Left lung (tissue), 10 donors: Measurements from ENCODE around the gene AZIN2. TPM values are rescaled to one million over a fixed set of nuclear protein-coding genes. Genes with fewer than 3 reads are reported as not detected.
A peak's percentile ranks its signal among the peaks of the same experiment; 100 is the strongest.

Source experiments
- ATAC-seq: fragments of 200-7000 bp; cut with Tn5 transposase; one replicate; pipeline ENCODE4 v1.9.1; 2020; ENCODE audit warnings: moderate library complexity
- DNase-seq, 4 donors: peaks; one replicate each; pipeline ENCODE4 v3.0.0-alpha.2; 2013 to 2020
- H3K27ac ChIP-seq, 2 donors: fragments of 200-600 bp; sonication (generic) in 1 of 2; one replicate each; pipeline versions ENCODE4 v1.5.0 to v1.8.0; 2020 to 2021
- H3K27me3 ChIP-seq, 2 donors: fragments of 200-600 bp; sonication (generic) in 1 of 2; one replicate each; pipeline versions ENCODE4 v1.5.0 to v1.8.0; 2020 to 2021
- H3K36me3 ChIP-seq, 2 donors: fragments of 200-600 bp; sonication (generic) in 1 of 2; one replicate each; pipeline versions ENCODE4 v1.5.0 to v1.8.0; 2020 to 2021
- H3K4me1 ChIP-seq, 2 donors: fragments of 200-600 bp; one replicate each; pipeline ENCODE4 v1.8.0; 2021
- H3K4me3 ChIP-seq, 2 donors: fragments of 200-600 bp; sonication (generic) in 1 of 2; one replicate each; pipeline versions ENCODE4 v1.5.0 to v1.8.0; 2020 to 2021; ENCODE audit warnings: mild to moderate bottlenecking in 1 of 2
- H3K9me3 ChIP-seq, 2 donors: fragments of 200-600 bp; sonication (generic) in 1 of 2; one replicate each; pipeline versions ENCODE4 v1.5.0 to v1.8.0; 2020 to 2021
- CTCF ChIP-seq, 2 donors: fragments of 200-600 bp; sonication (generic) in 1 of 2; IDR thresholded peaks; one replicate each; pipeline versions ENCODE4 v1.5.0 to v1.8.0; 2021; ENCODE audit warnings: antibody characterized with exemption in 2 of 2
- intact Hi-C, 2 donors: fragments of 100-400 bp; cut with DNase I; formaldehyde crosslinking; loops; one replicate each; pipeline versions ENCODE4 v1.11.2 to v1.14.2; 2022
- polyA plus RNA-seq, 6 donors: library from polyadenylated mRNA; unstranded; fragments of 120-200 nt; gene quantifications; one replicate each; pipeline ENCODE4 v1.2.1, GENCODE V29; 2013; ENCODE audit not compliant: insufficient read length in 6 of 6
- total RNA-seq, 2 donors: library from RNA; stranded (reverse); fragmentation: NEBNext Ultra II Directional; extraction: Animal tissue kit (Norgen Biotek cat#: 25700); gene quantifications; one replicate each; pipeline ENCODE4 v1.2.1, GENCODE V29; 2021
- donor health status: DM: no; HTN: yes; CAD: no.
- donor health status: DM: no; HTN: no; CAD: no.

AZIN2 gene
- total and polyA plus RNA-seq, 8 donors: 2.3 to 13.1 (median 8.6) TPM

GRCh38 chr1:33036526-33037503 is 44.1 kb upstream of the AZIN2 start, which contains the start of gene AK2:
AK2 (minus strand) TSS chr1:33036883; CDS start chr1:33036828, 55 bp downstream.
- intact Hi-C loops: no loop called here

GRCh38 chr1:33039840-33040239 is 41.1 kb upstream of the AZIN2 start:
- intact Hi-C loops: no loop called here
- no peaks in the 10 kb centered on the region for H3K36me3 ChIP-seq
- H3K4me3 ChIP-seq: no peak overlapping the region
- peaks cover 14 to 37% of the 10 kb centered on the region in 2 donors for H3K4me1 ChIP-seq
- H3K27ac ChIP-seq: peak overlapping the region in 1 of 2 donors; percentile 73
- H3K9me3 ChIP-seq: no peaks in the 10 kb centered on the region
- ATAC-seq: no peak
- peak in 1 of 4 donors; percentile 46 for DNase-seq
- H3K27me3 ChIP-seq: no peaks in the 10 kb centered on the region
- no peak for TF ChIP-seq CTCF (IDR thresholded peaks at IDR 0.05)

More at GRCh38 chr1:33036526-33037503, 44.1 kb upstream of the AZIN2 start, which contains the start of gene AK2:
- Histone ChIP-seq H3K36me3 (no peaks in the 10 kb centered on the region), H3K27me3 (no peaks in the 10 kb centered on the region), H3K4me1 (peaks cover 21 to 66% of the 10 kb centered on the region in 2 donors), H3K4me3 (peak within 1 kb of the TSS; percentile 80 to 82), H3K27ac (peak within 1 kb of the TSS; percentile 78), H3K9me3 (no peaks in the 10 kb centered on the region)
- ATAC-seq (peak; percentile 100), DNase-seq (peak; percentile 90 to 97 (median 96))
- no peak for TF ChIP-seq CTCF (IDR thresholded peaks at IDR 0.05)

- no peak overlapping the region for H3K27ac ChIP-seq
- DNase-seq (no peak), ATAC-seq (no peak)
- H3K4me3 ChIP-seq: no peak overlapping the region
- no peaks in the 10 kb centered on the region for H3K9me3 ChIP-seq
- no peaks in the 10 kb centered on the region for H3K36me3 ChIP-seq
- no peak for TF ChIP-seq CTCF (IDR thresholded peaks at IDR 0.05)
- H3K4me1 ChIP-seq: peaks cover 6 to 34% of the 10 kb centered on the region in 2 donors
- H3K27me3 ChIP-seq: no peaks in the 10 kb centered on the region
- intact Hi-C loops: no loop called here
Measured at GRCh38 chr1:33041026-33041425, 39.9 kb upstream of the AZIN2 start.

GRCh38 chr1:33042831-33043230 is 38.1 kb upstream of the AZIN2 start:
- H3K27ac ChIP-seq: no peak overlapping the region

More at GRCh38 chr1:33042831-33043230, 38.1 kb upstream of the AZIN2 start:
- Histone ChIP-seq H3K27me3 (no peaks in the 10 kb centered on the region), H3K4me1 (peaks cover 0 to 33% of the 10 kb centered on the region in 2 donors), H3K4me3 (no peak overlapping the region), H3K36me3 (no peaks in the 10 kb centered on the region), H3K9me3 (no peaks in the 10 kb centered on the region)
- TF ChIP-seq CTCF (IDR thresholded peaks at IDR 0.05): no peak
- no peak for DNase-seq
- ATAC-seq: no peak
- intact Hi-C loops: no loop called here
